Spleen (tissue), 11 donors: Measurements from ENCODE around the gene RHOBTB3. TPM values are rescaled to one million over a fixed set of nuclear protein-coding genes. Genes with fewer than 3 reads are reported as not detected.

Experiments used
- DNase-seq: peaks from one replicate; pipeline ENCODE4 v3.0.0-alpha.2; 2020
- H3K27ac ChIP-seq, 8 donors: fragments of 200-600 bp; sonication (generic) in 7 of 8; 1 replicate in 4 of 8; 2 replicates in 4 of 8; pipeline versions ENCODE4 v1.5.0 to v1.8.0; 2016 to 2021; ENCODE audit warnings: inconsistent platforms in 4 of 8, mild to moderate bottlenecking in 4 of 8, moderate library complexity in 1 of 8
- H3K27me3 ChIP-seq, 7 donors: fragments of 200-600 bp; sonication (generic) in 6 of 7; replicated peaks in 1 of 7; 1 replicate in 4 of 7; 2 replicates in 3 of 7; pipeline versions ENCODE4 v1.5.0 to v1.8.0; 2016 to 2021; ENCODE audit warnings: inconsistent platforms in 3 of 7, mild to moderate bottlenecking in 1 of 7
- H3K36me3 ChIP-seq, 6 donors: fragments of 200-600 bp; sonication (generic) in 5 of 6; 1 replicate in 4 of 6; 2 replicates in 2 of 6; pipeline versions ENCODE4 v1.5.0 to v1.8.0; 2016 to 2021; ENCODE audit warnings: inconsistent platforms in 2 of 6
- H3K4me1 ChIP-seq, 6 donors: fragments of 200-600 bp; sonication (generic) in 5 of 6; 1 replicate in 3 of 6; 2 replicates in 3 of 6; pipeline versions ENCODE4 v1.5.0 to v1.8.0; 2016 to 2021; ENCODE audit warnings: inconsistent platforms in 3 of 6
- H3K4me3 ChIP-seq, 8 donors: fragments of 200-600 bp; sonication (generic) in 7 of 8; 1 replicate in 4 of 8; 2 replicates in 4 of 8; pipeline versions ENCODE4 v1.5.0 to v1.8.0; 2016 to 2021; ENCODE audit warnings: inconsistent platforms in 4 of 8, mild to moderate bottlenecking in 4 of 8, moderate library complexity in 2 of 8
- H3K9me3 ChIP-seq, 8 donors: fragments of 200-600 bp; sonication (generic) in 7 of 8; 1 replicate in 4 of 8; 2 replicates in 4 of 8; pipeline versions ENCODE4 v1.5.0 to v1.8.0; 2016 to 2021; ENCODE audit warnings: inconsistent platforms in 4 of 8
- POLR2A ChIP-seq, 3 donors: fragments of 450-650 bp; IDR thresholded peaks; one replicate each; pipeline ENCODE4 v1.5.1; 2017; ENCODE audit warnings: antibody characterized with exemption in 3 of 3, mild to moderate bottlenecking in 1 of 3
- POLR2AphosphoS5 ChIP-seq, 3 donors: sonication (generic); formaldehyde crosslinking; IDR thresholded peaks; one replicate each; pipeline ENCODE4 v1.5.1; 2017; ENCODE audit warnings: antibody characterized with exemption in 3 of 3
- WGBS, 5 donors: extraction: QIAGEN DNeasy Blood & Tissue Kit in 3 of 5; methylation state at CpG; one replicate each; pipeline versions ENCODE4 v1.1.5 to v1.1.7; 2013 to 2018; 5-methylcytosine and 5-hydroxymethylcytosine counted together
- intact Hi-C: fragments of 100-400 bp; cut with DNase I; formaldehyde crosslinking; loops from one replicate; pipeline ENCODE4 v1.15.0; 2023; ENCODE audit warnings: low total_unique reads
- polyA plus RNA-seq, 3 donors: library from polyadenylated mRNA; stranded (reverse); fragments of 200-250 nt; gene quantifications; one replicate each; pipeline ENCODE4 v1.2.1, GENCODE V29; 2013
- total RNA-seq, 7 donors: library from RNA; depleted of rRNA in 3 of 7; stranded (reverse); fragments of >200 nt in 3 of 7; fragmentation: NEBNext Ultra II Directional in 4 of 7; extraction: Animal tissue kit (Norgen Biotek cat#: 25700) in 4 of 7; gene quantifications; one replicate each; pipeline versions ENCODE4 v1.1.0 to v1.2.1, GENCODE V29; 2016 to 2021
- TF ChIP-seq, protein P1 (sequence below), 11 experiments: fragments of 200-600 bp in 7 of 11; fragments of 450-650 bp in 4 of 11; sonication (generic) in 4 of 11; IDR thresholded peaks in 8 of 11; conservative IDR thresholded peaks in 3 of 11; 1 replicate in 7 of 11; 2 replicates in 4 of 11; pipeline versions ENCODE4 v1.4.0 to v1.8.0; 2016 to 2021; ENCODE audit warnings: antibody characterized with exemption in 11 of 11, inconsistent platforms in 4 of 11, mild to moderate bottlenecking in 1 of 11
- donor health status: healthy with polysubstance abuse.
- donor health status: DM: no; HTN: no; CAD: no; lungs with moderate emphysema.
- donor health status: DM: no; HTN: no; CAD: no.
- donor health status: Bipolar disorder and iron deficiency.
- donor health status: healthy.
- donor health status: DM: no; HTN: no; CAD: no.
- donor health status: DM: yes; HTN: yes; CAD: no.

The RHOBTB3 gene
- total and polyA plus RNA-seq, 10 donors: 4.5 to 71.1 (median 38.4) TPM

DNA sequence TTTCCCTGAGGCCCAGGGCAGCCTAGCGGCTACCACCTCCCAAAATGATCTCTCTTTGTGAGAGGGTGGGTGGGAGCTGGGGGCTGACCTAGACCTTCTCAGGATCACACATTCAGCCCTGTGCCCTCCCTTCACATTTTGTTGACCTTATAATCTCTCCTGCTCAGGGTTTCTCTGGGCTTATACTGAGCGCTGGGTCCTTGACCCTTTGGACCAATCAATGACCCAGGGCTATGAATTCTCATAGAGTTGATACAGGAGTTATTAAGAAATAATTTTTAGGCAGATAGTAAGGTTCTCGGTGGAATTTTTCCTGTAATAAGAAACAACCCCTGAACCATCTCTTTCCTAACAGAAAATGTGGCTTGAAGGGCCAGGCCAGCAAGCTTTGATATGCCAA, 69.4 kb downstream of the RHOBTB3 start:
- TF ChIP-seq, protein P1, sequence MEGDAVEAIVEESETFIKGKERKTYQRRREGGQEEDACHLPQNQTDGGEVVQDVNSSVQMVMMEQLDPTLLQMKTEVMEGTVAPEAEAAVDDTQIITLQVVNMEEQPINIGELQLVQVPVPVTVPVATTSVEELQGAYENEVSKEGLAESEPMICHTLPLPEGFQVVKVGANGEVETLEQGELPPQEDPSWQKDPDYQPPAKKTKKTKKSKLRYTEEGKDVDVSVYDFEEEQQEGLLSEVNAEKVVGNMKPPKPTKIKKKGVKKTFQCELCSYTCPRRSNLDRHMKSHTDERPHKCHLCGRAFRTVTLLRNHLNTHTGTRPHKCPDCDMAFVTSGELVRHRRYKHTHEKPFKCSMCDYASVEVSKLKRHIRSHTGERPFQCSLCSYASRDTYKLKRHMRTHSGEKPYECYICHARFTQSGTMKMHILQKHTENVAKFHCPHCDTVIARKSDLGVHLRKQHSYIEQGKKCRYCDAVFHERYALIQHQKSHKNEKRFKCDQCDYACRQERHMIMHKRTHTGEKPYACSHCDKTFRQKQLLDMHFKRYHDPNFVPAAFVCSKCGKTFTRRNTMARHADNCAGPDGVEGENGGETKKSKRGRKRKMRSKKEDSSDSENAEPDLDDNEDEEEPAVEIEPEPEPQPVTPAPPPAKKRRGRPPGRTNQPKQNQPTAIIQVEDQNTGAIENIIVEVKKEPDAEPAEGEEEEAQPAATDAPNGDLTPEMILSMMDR (IDR thresholded peaks at IDR 0.05 in 8 of 11, conservative IDR thresholded peaks at IDR 0.05 in 3 of 11): no peak
- TF ChIP-seq POLR2A (IDR thresholded peaks at IDR 0.05) (no peak), POLR2AphosphoS5 (IDR thresholded peaks at IDR 0.05) (no peak)
- DNase-seq: no peak
- 92 to 97% (median 96%) methylated on average over 3 of the region's 3 CpGs for WGBS, 5 donors

DNA sequence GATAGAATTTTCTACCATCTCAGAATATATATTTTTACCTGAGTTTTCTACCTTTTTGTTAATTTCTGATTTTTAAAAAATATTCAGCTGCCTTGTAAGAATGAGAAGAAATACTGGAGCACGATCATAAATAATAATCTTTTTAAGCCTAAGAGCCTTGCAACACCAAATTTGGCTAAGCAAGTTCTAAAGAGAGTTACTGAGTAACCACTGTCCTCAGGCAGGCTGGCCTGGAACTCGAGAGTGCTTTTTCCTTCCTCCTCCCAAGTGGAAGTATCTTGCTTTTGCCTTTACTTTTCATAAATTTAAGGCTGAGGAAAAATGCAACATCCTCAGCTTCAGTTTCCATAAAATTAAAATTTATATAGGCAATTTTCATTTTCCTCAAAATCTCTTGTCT, 70.4 kb downstream of the RHOBTB3 start:
- Histone ChIP-seq H3K4me3 (no peak overlapping the region), H3K27me3 (no peaks in the 10 kb centered on the region), H3K36me3 (peaks cover 0 to 29% (median 0%) of the 10 kb centered on the region in 6 donors), H3K9me3 (peaks cover 0 to 10% (median 3%) of the 10 kb centered on the region in 8 donors), H3K27ac (no peak overlapping the region), H3K4me1 (peaks cover 0 to 6% (median 0%) of the 10 kb centered on the region in 6 donors)
- WGBS, 5 donors: 59 to 74% (median 63%) methylated on average over 2 of the region's 2 CpGs
- no peak for DNase-seq
- intact Hi-C loops: no loop called here
- TF ChIP-seq POLR2A (IDR thresholded peaks at IDR 0.05) (no peak), POLR2AphosphoS5 (IDR thresholded peaks at IDR 0.05) (no peak)
- TF ChIP-seq, protein P1 (IDR thresholded peaks at IDR 0.05 in 8 of 11, conservative IDR thresholded peaks at IDR 0.05 in 3 of 11): no peak

More for the DNA sequence above, 69.4 kb downstream of the RHOBTB3 start:
- Histone ChIP-seq H3K4me1 (peaks cover 0 to 6% (median 0%) of the 10 kb centered on the region in 6 donors), H3K36me3 (peaks cover 0 to 20% (median 0%) of the 10 kb centered on the region in 6 donors), H3K27me3 (no peaks in the 10 kb centered on the region), H3K4me3 (no peak overlapping the region), H3K9me3 (peaks cover 0 to 10% (median 3%) of the 10 kb centered on the region in 8 donors), H3K27ac (no peak overlapping the region)
- intact Hi-C loops: no loop called here

DNA sequence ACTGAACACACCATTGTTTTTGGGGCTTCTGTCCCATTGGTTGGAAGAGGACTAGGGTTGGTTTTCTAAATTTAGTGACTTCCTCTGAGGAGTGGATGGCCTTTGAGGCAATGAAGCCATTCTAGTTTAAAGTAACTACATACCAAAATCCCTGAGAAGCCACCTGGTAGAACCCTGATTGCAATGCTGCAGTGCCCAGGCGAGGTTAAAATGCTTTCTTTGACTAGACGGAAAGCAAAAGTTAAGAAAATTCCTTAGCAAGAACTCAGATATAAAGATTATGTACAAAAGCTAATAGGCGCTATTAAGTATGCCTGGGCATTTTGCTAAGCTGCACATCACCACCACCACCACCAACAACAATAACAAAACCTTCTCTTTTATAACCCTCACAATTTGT, 70.8 kb downstream of the RHOBTB3 start:
- intact Hi-C loops: no loop called here
- H3K4me3 ChIP-seq: no peak overlapping the region
- H3K4me1 ChIP-seq: peaks cover 0 to 6% (median 0%) of the 10 kb centered on the region in 6 donors
- 93 to 98% (median 96%) methylated on average over 3 of the region's 3 CpGs for WGBS, 5 donors
- TF ChIP-seq POLR2A (IDR thresholded peaks at IDR 0.05): no peak
- TF ChIP-seq, protein P1 (IDR thresholded peaks at IDR 0.05 in 8 of 11, conservative IDR thresholded peaks at IDR 0.05 in 3 of 11): no peak
- no peak for TF ChIP-seq POLR2AphosphoS5 (IDR thresholded peaks at IDR 0.05)
- DNase-seq: no peak
- H3K27me3 ChIP-seq: no peaks in the 10 kb centered on the region
- H3K36me3 ChIP-seq: peaks cover 0 to 29% (median 0%) of the 10 kb centered on the region in 6 donors
- peaks cover 0 to 10% (median 3%) of the 10 kb centered on the region in 8 donors for H3K9me3 ChIP-seq
- H3K27ac ChIP-seq: no peak overlapping the region

DNA sequence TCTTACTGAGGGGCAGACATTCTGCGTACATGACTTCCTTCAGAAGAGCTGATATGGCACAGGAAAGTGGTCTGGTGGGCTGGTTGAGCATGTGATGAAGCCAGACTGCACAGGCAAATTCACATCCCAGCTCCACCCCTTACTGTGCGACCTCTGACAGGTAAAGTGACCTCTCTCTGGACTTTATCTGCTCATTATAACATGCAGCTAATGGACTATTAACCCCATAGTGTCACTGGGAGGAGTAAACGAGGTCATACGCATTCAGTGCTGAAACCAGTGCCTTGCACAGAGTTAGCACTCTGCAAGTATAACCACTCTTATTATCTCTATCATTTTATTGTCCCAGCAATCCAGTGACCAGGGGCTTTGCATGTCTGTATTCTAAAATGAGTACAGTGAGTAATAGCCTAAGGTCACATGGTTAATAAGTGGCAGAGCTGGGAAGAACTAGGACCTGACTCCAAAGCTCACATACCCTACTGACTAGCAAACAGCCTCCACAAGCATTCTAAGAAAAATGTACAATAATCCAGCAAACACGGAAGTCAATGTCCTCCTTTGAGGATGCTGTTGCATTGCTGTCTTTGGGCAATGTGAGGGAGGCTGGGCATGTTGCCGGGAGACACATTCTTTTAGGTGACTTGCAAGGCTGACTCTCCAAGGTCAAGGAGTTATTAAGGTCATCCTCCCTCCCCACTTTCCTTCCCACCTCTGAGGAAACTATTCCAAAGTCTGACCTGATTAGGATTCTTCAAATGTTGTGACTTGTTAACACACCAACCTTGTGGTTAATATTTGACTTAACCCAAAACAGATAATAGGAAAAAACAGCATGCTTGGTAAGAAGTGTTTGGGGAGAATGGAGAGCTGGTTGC, 72.4 kb downstream of the RHOBTB3 start:
- no peak overlapping the region for H3K27ac ChIP-seq
- peaks cover 7 to 13% (median 9%) of the 10 kb centered on the region in 6 donors for H3K4me1 ChIP-seq
- WGBS, 5 donors: 78 to 95% (median 87%) methylated on average over 6 of the region's 6 CpGs
- peaks cover 0 to 10% (median 3%) of the 10 kb centered on the region in 8 donors for H3K9me3 ChIP-seq
- no peaks in the 10 kb centered on the region for H3K27me3 ChIP-seq
- no peak overlapping the region for H3K4me3 ChIP-seq
- peaks cover 0 to 39% (median 0%) of the 10 kb centered on the region in 6 donors for H3K36me3 ChIP-seq
- intact Hi-C loops: no loop called here
- no peak for DNase-seq
- no peak for TF ChIP-seq POLR2AphosphoS5 (IDR thresholded peaks at IDR 0.05)
- TF ChIP-seq POLR2A (IDR thresholded peaks at IDR 0.05): no peak
- TF ChIP-seq, protein P1 (IDR thresholded peaks at IDR 0.05 in 8 of 11, conservative IDR thresholded peaks at IDR 0.05 in 3 of 11): no peak
